H1 (cell line): ENCODE measurements around the gene GRID2. TPM values are rescaled to one million over a fixed set of nuclear protein-coding genes. Genes with fewer than 3 reads are reported as not detected.

Experiments
- CTCF ChIA-PET: fragments of 300-600 bp; sonication (Branson Sonifier 250); formaldehyde crosslinking; loops from one replicate; lab custom pipeline; 2021; ENCODE audit not compliant: partially characterized antibody; lab: Charles Lee
- POLR2A ChIA-PET: fragments of 300-600 bp; sonication (Branson Sonifier 250); formaldehyde crosslinking; loops from one replicate; lab custom pipeline; 2021; ENCODE audit warnings: inconsistent platforms; ENCODE audit not compliant: partially characterized antibody; lab: Charles Lee
- DNase-seq, 2 experiments: peaks; one replicate each; pipeline versions ENCODE4 v3.0.0 to v3.0.0-alpha.2; 2010 to 2022; ENCODE audit warnings: low spot score in 2 of 2, low read depth in 1 of 2, mixed read lengths in 1 of 2
- FAIRE-seq: peaks from 2 replicates; lab custom pipeline; 2011; peaks lifted over from hg19 to GRCh38; lab: Jason Lieb, UNC
- H2AFZ ChIP-seq: 2 replicates; pipeline ENCODE4 v1.8.1; 2012; ENCODE audit warnings: low read length, inconsistent platforms
- H2AK5ac ChIP-seq: 2 replicates; pipeline ENCODE4 v1.6.1; 2013; ENCODE audit warnings: low read depth, low read length
- H2BK120ac ChIP-seq: replicated peaks from 2 replicates; pipeline ENCODE3; 2013; ENCODE audit warnings: low read depth, low read length, inconsistent platforms
- H2BK12ac ChIP-seq: 2 replicates; pipeline ENCODE4 v1.6.1; 2013; ENCODE audit warnings: low read depth, low read length
- H2BK15ac ChIP-seq: 2 replicates; pipeline ENCODE4 v1.6.1; 2013; ENCODE audit warnings: low read length
- H2BK20ac ChIP-seq: 2 replicates; pipeline ENCODE4 v1.6.1; 2013; ENCODE audit warnings: low read length
- H2BK5ac ChIP-seq: 2 replicates; pipeline ENCODE4 v1.6.1; 2013; ENCODE audit warnings: low read depth, low read length
- H3K14ac ChIP-seq: 2 replicates; pipeline ENCODE4 v1.6.1; 2013; ENCODE audit warnings: inconsistent platforms; ENCODE audit not compliant: insufficient read length
- H3K18ac ChIP-seq: 2 replicates; pipeline ENCODE4 v1.6.1; 2013; ENCODE audit warnings: low read length; ENCODE audit errors: extremely low read depth
- H3K23ac ChIP-seq: 2 replicates; pipeline ENCODE4 v1.6.1; 2013; ENCODE audit warnings: inconsistent platforms; ENCODE audit not compliant: insufficient read length
- H3K23me2 ChIP-seq: 2 replicates; pipeline ENCODE4 v1.6.1; 2013; ENCODE audit warnings: low read depth, low read length
- H3K27ac ChIP-seq: 2 replicates; pipeline ENCODE4 v1.6.1; 2011; ENCODE audit warnings: low read depth, low read length, inconsistent platforms
- H3K27me3 ChIP-seq, 4 experiments: replicated peaks in 1 of 4; 1 replicate in 1 of 4; 2 replicates in 3 of 4; pipeline versions ENCODE4 v1.6.1 to v1.8.1; 2011 to 2013; ENCODE audit warnings: low read length in 3 of 4, mild to moderate bottlenecking in 3 of 4, inconsistent platforms in 2 of 4, mixed read lengths in 2 of 4, moderate library complexity in 1 of 4; ENCODE audit not compliant: control insufficient read depth in 3 of 4, insufficient read depth in 3 of 4; ENCODE audit errors: extremely low read depth in 1 of 4
- H3K36me3 ChIP-seq, 4 experiments: 2 replicates each; pipeline versions ENCODE4 v1.6.1 to v1.8.1; 2011 to 2013; ENCODE audit warnings: mild to moderate bottlenecking in 4 of 4, low read length in 3 of 4, moderate library complexity in 2 of 4, control low read depth in 1 of 4, inconsistent platforms in 1 of 4; ENCODE audit not compliant: insufficient read depth in 4 of 4, control insufficient read depth in 2 of 4
- H3K4ac ChIP-seq: replicated peaks from 2 replicates; pipeline ENCODE3; 2013; ENCODE audit warnings: low read length, low read depth, mixed read lengths, inconsistent platforms; ENCODE audit not compliant: insufficient read length
- H3K4me1 ChIP-seq, 4 experiments: replicated peaks in 1 of 4; 1 replicate in 1 of 4; 2 replicates in 3 of 4; pipeline versions ENCODE4 v1.6.1 to v1.8.1; 2011 to 2013; ENCODE audit warnings: low read length in 3 of 4, inconsistent platforms in 2 of 4, mixed read lengths in 1 of 4; ENCODE audit not compliant: insufficient read depth in 4 of 4, control insufficient read depth in 3 of 4
- H3K4me2 ChIP-seq, 2 experiments: 2 replicates each; pipeline versions ENCODE4 v1.6.1 to v1.8.1; 2011 to 2013; ENCODE audit warnings: low read depth in 2 of 2, low read length in 2 of 2, control low read depth in 1 of 2, inconsistent platforms in 1 of 2, mild to moderate bottlenecking in 1 of 2; ENCODE audit not compliant: insufficient read depth in 1 of 2
- H3K4me3 ChIP-seq, 4 experiments: fragments of 200-600, 300-600 bp in 1 of 4; sonication (generic), shearing (Covaris generic), sonication (Bioruptor Twin) in 1 of 4; 2 replicates each; pipeline versions ENCODE4 v1.5.1 to v1.8.1; 2011 to 2016; ENCODE audit warnings: low read length in 4 of 4, low read depth in 3 of 4, control low read depth in 2 of 4, inconsistent platforms in 2 of 4, mild to moderate bottlenecking in 2 of 4, mixed read lengths in 1 of 4, moderate library complexity in 1 of 4; ENCODE audit not compliant: insufficient read depth in 2 of 4; ENCODE audit errors: extremely low read depth in 1 of 4
- H3K56ac ChIP-seq: replicated peaks from 2 replicates; pipeline ENCODE3; 2013; ENCODE audit warnings: low read depth, mild to moderate bottlenecking, mixed read lengths, low read length, inconsistent platforms; ENCODE audit not compliant: insufficient read length
- H3K79me1 ChIP-seq: 2 replicates; pipeline ENCODE4 v1.6.1; 2013; ENCODE audit warnings: low read depth, low read length, control low read depth
- H3K79me2 ChIP-seq, 2 experiments: 2 replicates each; pipeline versions ENCODE4 v1.6.1 to v1.8.1; 2012 to 2013; ENCODE audit warnings: low read length in 2 of 2, mild to moderate bottlenecking in 2 of 2, inconsistent platforms in 1 of 2; ENCODE audit not compliant: insufficient read depth in 2 of 2, control insufficient read depth in 1 of 2
- H3K9ac ChIP-seq, 4 experiments: replicated peaks in 1 of 4; 1 replicate in 1 of 4; 2 replicates in 3 of 4; pipeline versions ENCODE4 v1.6.1 to v1.8.1; 2011 to 2013; ENCODE audit warnings: low read depth in 3 of 4, low read length in 3 of 4, control low read depth in 2 of 4, mild to moderate bottlenecking in 2 of 4, moderate library complexity in 2 of 4, inconsistent platforms in 1 of 4; ENCODE audit errors: extremely low read depth in 1 of 4
- H3K9me3 ChIP-seq, 2 experiments: 2 replicates each; pipeline versions ENCODE4 v1.6.1 to v1.8.1; 2012 to 2013; ENCODE audit warnings: mild to moderate bottlenecking in 2 of 2, moderate library complexity in 2 of 2, control low read depth in 1 of 2, inconsistent platforms in 1 of 2, low read depth in 1 of 2, low read length in 1 of 2, mixed read lengths in 1 of 2; ENCODE audit not compliant: insufficient read depth in 2 of 2
- H4K20me1 ChIP-seq, 2 experiments: replicated peaks in 1 of 2; 2 replicates each; pipeline versions ENCODE3 to v1.8.1; 2011 to 2013; ENCODE audit warnings: inconsistent platforms in 2 of 2, low read length in 2 of 2, mild to moderate bottlenecking in 1 of 2; ENCODE audit not compliant: insufficient read depth in 2 of 2, control insufficient read depth in 1 of 2
- H4K5ac ChIP-seq: 2 replicates; pipeline ENCODE4 v1.6.1; 2013; ENCODE audit warnings: low read length, low read depth, mixed read lengths, inconsistent platforms; ENCODE audit not compliant: insufficient read length
- H4K8ac ChIP-seq: 2 replicates; pipeline ENCODE4 v1.8.0; 2013; ENCODE audit warnings: mild to moderate bottlenecking, moderate library complexity, low read length, inconsistent platforms; ENCODE audit not compliant: insufficient read depth; ENCODE audit errors: extremely low read depth
- H4K91ac ChIP-seq: replicated peaks from 2 replicates; pipeline ENCODE3; 2013; ENCODE audit warnings: low read length, mixed read lengths, inconsistent platforms; ENCODE audit not compliant: insufficient read length
- ASH2L ChIP-seq: fragments of 200-600, 300-600 bp; sonication (generic); IDR thresholded peaks from one replicate; pipeline ENCODE4 v1.7.1; 2017; ENCODE audit warnings: low read length
- BRCA1 ChIP-seq: IDR thresholded peaks from 2 replicates; pipeline ENCODE4 v1.6.1; 2012; ENCODE audit warnings: low read depth, low read length, improper control_type of control experiment
- FOSL1 ChIP-seq: IDR thresholded peaks from 2 replicates; pipeline ENCODE4 v1.6.1; 2011; ENCODE audit warnings: mild to moderate bottlenecking, low read depth, low read length, moderate library complexity; ENCODE audit not compliant: insufficient read depth
- MAFK ChIP-seq: IDR thresholded peaks from 2 replicates; pipeline ENCODE4 v1.6.1; 2012; ENCODE audit warnings: low read depth, mild to moderate bottlenecking, improper control_type of control experiment, low read length
- SRF ChIP-seq: IDR thresholded peaks from 2 replicates; pipeline ENCODE4 v1.6.1; 2011; ENCODE audit warnings: mild to moderate bottlenecking, low read depth, low read length, moderate library complexity
- TBP ChIP-seq: IDR thresholded peaks from 2 replicates; pipeline ENCODE4 v1.6.1; 2011; ENCODE audit warnings: low read depth, low read length, improper control_type of control experiment
- whole genome bisulfite sequencing, 2 experiments: shearing (Covaris generic) in 1 of 2; methylation state at CpG; one replicate each; pipeline versions ENCODE4 v1.1.6 to v1.1.7; 2013 to 2015; ENCODE audit warnings: low lambda C conversion rate in 2 of 2, mixed read lengths in 2 of 2, inconsistent platforms in 1 of 2, low coverage in 1 of 2, missing lambda C conversion rate in 1 of 2; ENCODE audit not compliant: insufficient replicate concordance in 2 of 2, insufficient coverage in 1 of 2, insufficient read length in 1 of 2; ENCODE audit errors: extremely low coverage in 1 of 2, missing lambda C conversion rate in 1 of 2; 5-methylcytosine and 5-hydroxymethylcytosine counted together
- polyA plus RNA-seq, 7 experiments: library from polyadenylated mRNA; depleted of rRNA in 3 of 7; stranded (reverse) in 5 of 7; unstranded in 2 of 7; fragments of >200 nt in 5 of 7; fragments of 200-250 nt in 2 of 7; gene quantifications; 1 replicate in 5 of 7; 2 replicates in 1 of 7; 4 replicates in 1 of 7; pipeline versions ENCODE4 v1.2.1 to v1.2.3, GENCODE V29; 2011 to 2013; ENCODE audit warnings: missing spikeins in 2 of 7, mixed read lengths in 2 of 7
- total RNA-seq: library from RNA; stranded (reverse); fragmentation: NEBNext Ultra II Directional; extraction: Animal tissue kit (Norgen Biotek cat#: 25700); gene quantifications from 2 replicates; pipeline ENCODE4 v1.2.1, GENCODE V29; 2021

GRID2 gene
- total and polyA plus RNA-seq, 2 of the 8 experiments (the other 6 are each of a cell fraction or from before 2014, with no cell fraction given) = 31.1 to 81.9 TPM

GRCh38 chr4:92599044-92599443, 295.3 kb downstream of the GRID2 start:
- no peak overlapping the region for H3K27ac ChIP-seq
- H3K79me1 ChIP-seq = no peaks in the 10 kb centered on the region; the same call in 1 of the 2 replicates
- peaks cover 0 to 32% (median 11%) of the 10 kb centered on the region in 4 experiments; a peak in 6 of 8 replicates for H3K36me3 ChIP-seq
- no peaks in the 10 kb centered on the region for H3K4me1 ChIP-seq
- no peak overlapping the region for H4K91ac ChIP-seq
- H4K8ac ChIP-seq = no peak overlapping the region
- no peak overlapping the region for H4K5ac ChIP-seq
- 93% methylated on average over 2 of the region's 2 CpGs; no CpG with 5 or more reads in 1 of the 2 experiments for WGBS, 2 experiments
- H3K4me3 ChIP-seq = no peak overlapping the region
- H2AFZ ChIP-seq = no peak overlapping the region
- H2AK5ac ChIP-seq = no peak overlapping the region
- no peak overlapping the region for H3K9ac ChIP-seq
- FAIRE-seq = no peak
- no peak overlapping the region for H3K18ac ChIP-seq
- ChIA-PET POLR2A (no interaction called here), CTCF (no interaction called here)
- H3K9me3 ChIP-seq = no peaks in the 10 kb centered on the region
- H3K56ac ChIP-seq = no peak overlapping the region
- H3K4ac ChIP-seq = no peak overlapping the region
- no peak for TF ChIP-seq FOSL1
- no peak for TF ChIP-seq TBP
- no peak for TF ChIP-seq MAFK
- no peak for TF ChIP-seq BRCA1
- no peak for TF ChIP-seq ASH2L
- no peak for TF ChIP-seq SRF
- no peak overlapping the region for H2BK12ac ChIP-seq
- no peak overlapping the region for H2BK5ac ChIP-seq
- peaks cover 0 to 2% of the 10 kb centered on the region in 2 experiments for H4K20me1 ChIP-seq
- H3K14ac ChIP-seq = no peak overlapping the region
- H3K79me2 ChIP-seq = peaks cover 0 to 18% of the 10 kb centered on the region in 2 experiments; a peak in 2 of 4 replicates
- no peaks in the 10 kb centered on the region for H3K27me3 ChIP-seq
- DNase-seq = no peak
- no peak overlapping the region for H2BK120ac ChIP-seq
- no peak overlapping the region for H2BK15ac ChIP-seq
- no peaks in the 10 kb centered on the region for H3K23me2 ChIP-seq
- no peak overlapping the region for H2BK20ac ChIP-seq
- no peak overlapping the region for H3K23ac ChIP-seq
- no peak overlapping the region for H3K4me2 ChIP-seq
